HepG2 (cell line): Measurements from ENCODE around the gene NINL. TPM values are rescaled to one million over a fixed set of nuclear protein-coding genes. Genes with fewer than 3 reads are reported as not detected.

Source experiments
- ATAC-seq: fragments of 200-7000 bp; cut with Tn5 transposase; 3 replicates; pipeline ENCODE4 v1.9.1; 2020; ENCODE audit warnings: mild to moderate bottlenecking, moderate library complexity
- BruUV-seq: library from RNA; stranded (reverse); fragments of 400-500 nt; replicated peaks from 2 replicates; lab custom pipeline; 2021; lab: Mats Ljungman, UMichigan
- CTCF ChIA-PET: fragments of 300-600 bp; formaldehyde crosslinking; extraction: SDS; loops from one replicate; lab custom pipeline; 2021; ENCODE audit warnings: low total read pairs, inconsistent platforms, low intra/inter-chr PET ratio; lab: Yijun Ruan, JAX
- POLR2A ChIA-PET: fragments of 350-600 bp; sonication (Branson Sonifier 250); formaldehyde crosslinking; loops from one replicate; lab custom pipeline; 2020; ENCODE audit warnings: antibody characterized with exemption, inconsistent platforms; lab: Yijun Ruan, JAX
- DNase-seq: peaks from one replicate; pipeline ENCODE4 v3.0.0-alpha.2; 2015; ENCODE audit warnings: low spot score
- FAIRE-seq: peaks from 3 replicates; lab custom pipeline; 2011; peaks lifted over from hg19 to GRCh38; lab: Jason Lieb, UNC
- H2AFZ ChIP-seq: one replicate; pipeline ENCODE4 v1.6.1; 2011; ENCODE audit warnings: low read length, inconsistent platforms
- H3K27ac ChIP-seq: fragments of 300-600 bp; 3 replicates; pipeline ENCODE4 v1.8.0; 2011; ENCODE audit warnings: mixed run types, mild to moderate bottlenecking, mixed read lengths, low read length, inconsistent platforms; ENCODE audit not compliant: insufficient read depth; ENCODE audit errors: extremely low read length
- H3K27me3 ChIP-seq, 2 experiments: fragments of 200-600 bp in 1 of 2; 2 replicates in 1 of 2; 3 replicates in 1 of 2; pipeline versions ENCODE4 v1.6.0 to v1.8.0; 2011; ENCODE audit warnings: low read length in 2 of 2, mild to moderate bottlenecking in 2 of 2, moderate library complexity in 2 of 2, inconsistent platforms in 1 of 2; ENCODE audit not compliant: insufficient read depth in 2 of 2, control insufficient read depth in 1 of 2
- H3K36me3 ChIP-seq, 2 experiments: fragments of 200-600 bp in 1 of 2; replicated peaks in 1 of 2; 2 replicates in 1 of 2; 3 replicates in 1 of 2; pipeline versions ENCODE4 v1.5.1 to v1.8.0; 2011; ENCODE audit warnings: low read length in 2 of 2, inconsistent platforms in 1 of 2; ENCODE audit not compliant: insufficient read depth in 2 of 2, control insufficient read depth in 1 of 2
- H3K4me1 ChIP-seq: 2 replicates; pipeline ENCODE4 v1.5.1; 2012; ENCODE audit warnings: low read length, inconsistent platforms; ENCODE audit not compliant: insufficient read depth
- H3K4me2 ChIP-seq: 2 replicates; pipeline ENCODE4 v1.6.0; 2011; ENCODE audit warnings: low read depth, low read length, inconsistent platforms
- H3K4me3 ChIP-seq, 3 experiments: fragments of 200-600 bp in 1 of 3; sonication (generic), shearing (Covaris generic) in 1 of 3; replicated peaks in 1 of 3; 2 replicates each; pipeline ENCODE4 v1.5.1; 2011 to 2016; ENCODE audit warnings: low read length in 3 of 3, inconsistent platforms in 2 of 3, low read depth in 2 of 3, mild to moderate bottlenecking in 2 of 3, control low read depth in 1 of 3, mixed read lengths in 1 of 3; ENCODE audit not compliant: insufficient read depth in 1 of 3
- H3K79me2 ChIP-seq: one replicate; pipeline ENCODE4 v1.6.1; 2011; ENCODE audit warnings: low read length, inconsistent platforms; ENCODE audit not compliant: insufficient read depth
- H3K9ac ChIP-seq: 2 replicates; pipeline ENCODE4 v1.6.0; 2011; ENCODE audit warnings: mild to moderate bottlenecking, low read depth, low read length, inconsistent platforms; ENCODE audit not compliant: insufficient read depth
- H3K9me3 ChIP-seq: 2 replicates; pipeline ENCODE4 v1.5.1; 2012; ENCODE audit warnings: mild to moderate bottlenecking, low read length
- H4K20me1 ChIP-seq: 2 replicates; pipeline ENCODE4 v1.6.0; 2011; ENCODE audit warnings: inconsistent platforms, mild to moderate bottlenecking, low read length, moderate library complexity; ENCODE audit not compliant: insufficient read depth
- ARNT ChIP-seq: fragments of 450-650 bp; IDR thresholded peaks from 2 replicates; pipeline ENCODE4 v1.6.1; 2017
- BCL3 ChIP-seq: sonication (generic); formaldehyde crosslinking; IDR thresholded peaks from 2 replicates; pipeline ENCODE4 v1.5.1; 2020; ENCODE audit warnings: mild to moderate bottlenecking, missing genetic modification reagents, moderate library complexity
- BCL6 ChIP-seq: IDR thresholded peaks from 2 replicates; pipeline ENCODE4 v1.6.1; 2016; ENCODE audit warnings: missing genetic modification reagents, missing compliant biosample characterization
- CCAR2 ChIP-seq: fragments of 200-400 bp; formaldehyde crosslinking; optimal IDR thresholded peaks from 2 replicates; pipeline ENCODE3; 2018; ENCODE audit warnings: low read depth, mild to moderate bottlenecking, low read length, moderate library complexity
- NKX3-1 ChIP-seq: sonication (generic); formaldehyde crosslinking; IDR thresholded peaks from 2 replicates; pipeline ENCODE4 v1.5.0; 2020; ENCODE audit warnings: missing genetic modification reagents
- PLSCR1 ChIP-seq: sonication (generic); formaldehyde crosslinking; IDR thresholded peaks from 2 replicates; pipeline ENCODE4 v1.5.0; 2020; ENCODE audit warnings: missing genetic modification reagents, mild to moderate bottlenecking, borderline replicate concordance
- RARA ChIP-seq: IDR thresholded peaks from 2 replicates; pipeline ENCODE4 v1.6.1; 2016; ENCODE audit warnings: missing genetic modification reagents, missing compliant biosample characterization
- SMYD3 ChIP-seq: sonication (generic); formaldehyde crosslinking; IDR thresholded peaks from 2 replicates; pipeline ENCODE4 v1.8.1; 2023; ENCODE audit warnings: mild to moderate bottlenecking, missing genetic modification reagents
- ZBTB44 ChIP-seq: sonication (generic); formaldehyde crosslinking; IDR thresholded peaks from 2 replicates; pipeline ENCODE4 v1.4.0; 2020; ENCODE audit warnings: missing genetic modification reagents
- WGBS: methylation state at CpG from one replicate; pipeline ENCODE4 v1.1.6; 2017; ENCODE audit warnings: low lambda C conversion rate; 5-methylcytosine and 5-hydroxymethylcytosine counted together
- in situ Hi-C: cut with HindIII; loops from 2 replicates; pipeline ENCODE4 v1.10.0; 2017; ENCODE audit warnings: low pct_unique_long_range_greater_than_20kb; ENCODE audit not compliant: extremely low pct_ligation_motif_present
- intact Hi-C: fragments of 100-400 bp; cut with micrococcal nuclease; formaldehyde crosslinking; loops from one replicate; pipeline ENCODE4 v1.10.0; 2022; ENCODE audit not compliant: unreplicated experiment
- polyA plus RNA-seq, 8 experiments: library from polyadenylated mRNA; depleted of rRNA in 3 of 8; stranded (reverse) in 7 of 8; unstranded in 1 of 8; fragments of >200 nt; fragmentation: Illumina TruSeq in 4 of 8; extraction: Trizol in 4 of 8; gene quantifications; 2 replicates each; pipeline versions ENCODE4 v1.2.1 to v1.2.3, GENCODE V29; 2011 to 2016; ENCODE audit warnings: low read depth in 4 of 8, missing spikeins in 1 of 8, mixed read lengths in 1 of 8; ENCODE audit not compliant: insufficient read depth in 1 of 8
- total RNA-seq, 5 experiments: library from RNA; depleted of rRNA; stranded (reverse); fragments of >200 nt; fragmentation: Illumina TruSeq; extraction: Trizol; gene quantifications; 2 replicates each; pipeline ENCODE4 v1.2.3, GENCODE V29; 2016; ENCODE audit warnings: low read depth in 1 of 5

NINL gene
- total and polyA plus RNA-seq, 2 of the 13 experiments (the other 11 are each of a cell fraction or from before 2014, with no cell fraction given): 32.3 to 34.3 TPM

GRCh38 chr20:25588491-25588890 is 3.2 kb upstream of the NINL start:
- H3K36me3 ChIP-seq: no peaks in the 10 kb centered on the region
- no peak for ATAC-seq
- ChIA-PET CTCF (no interaction called here), POLR2A (no interaction called here)
- H3K9ac ChIP-seq: no peak overlapping the region
- in situ Hi-C loops (loop anchor here (5.0 to 10.0 kb wide), 2 partner anchors 34 to 76 kb away; partner anchors contain the start of gene NANP), intact Hi-C loops (no loop called here)
- H3K9me3 ChIP-seq: no peaks in the 10 kb centered on the region
- 68% methylated on average over 7 of the region's 7 CpGs for WGBS
- DNase-seq: no peak
- no peak overlapping the region for H3K4me3 ChIP-seq
- no TSS peak for BruUV-seq
- H3K27me3 ChIP-seq: peaks cover 0 to 3% of the 10 kb centered on the region in 2 experiments; a peak in 1 of 5 replicates
- no peak for FAIRE-seq
- no peak overlapping the region for H3K27ac ChIP-seq
- TF ChIP-seq NKX3-1 (no peak), ARNT (no peak), BCL6 (CRISPR knock-in tag) (no peak), SMYD3 (no peak), RARA (CRISPR knock-in tag) (no peak), BCL3 (no peak), CCAR2 (no peak), PLSCR1 (no peak), ZBTB44 (CRISPR knock-in tag) (no peak)
- H3K79me2 ChIP-seq: peaks cover 12% of the 10 kb centered on the region
- H3K4me2 ChIP-seq: no peak overlapping the region
- no peak overlapping the region for H2AFZ ChIP-seq
- peaks cover 25% of the 10 kb centered on the region for H3K4me1 ChIP-seq
- no peaks in the 10 kb centered on the region for H4K20me1 ChIP-seq
